AG20443 (cell line): ENCODE measurements around the gene TTC31.

Source experiments
- DNase-seq: peaks from one replicate; pipeline ENCODE4 v3.0.0; 2012; ENCODE audit warnings: low spot score, mixed read lengths

The TTC31 gene

DNA sequence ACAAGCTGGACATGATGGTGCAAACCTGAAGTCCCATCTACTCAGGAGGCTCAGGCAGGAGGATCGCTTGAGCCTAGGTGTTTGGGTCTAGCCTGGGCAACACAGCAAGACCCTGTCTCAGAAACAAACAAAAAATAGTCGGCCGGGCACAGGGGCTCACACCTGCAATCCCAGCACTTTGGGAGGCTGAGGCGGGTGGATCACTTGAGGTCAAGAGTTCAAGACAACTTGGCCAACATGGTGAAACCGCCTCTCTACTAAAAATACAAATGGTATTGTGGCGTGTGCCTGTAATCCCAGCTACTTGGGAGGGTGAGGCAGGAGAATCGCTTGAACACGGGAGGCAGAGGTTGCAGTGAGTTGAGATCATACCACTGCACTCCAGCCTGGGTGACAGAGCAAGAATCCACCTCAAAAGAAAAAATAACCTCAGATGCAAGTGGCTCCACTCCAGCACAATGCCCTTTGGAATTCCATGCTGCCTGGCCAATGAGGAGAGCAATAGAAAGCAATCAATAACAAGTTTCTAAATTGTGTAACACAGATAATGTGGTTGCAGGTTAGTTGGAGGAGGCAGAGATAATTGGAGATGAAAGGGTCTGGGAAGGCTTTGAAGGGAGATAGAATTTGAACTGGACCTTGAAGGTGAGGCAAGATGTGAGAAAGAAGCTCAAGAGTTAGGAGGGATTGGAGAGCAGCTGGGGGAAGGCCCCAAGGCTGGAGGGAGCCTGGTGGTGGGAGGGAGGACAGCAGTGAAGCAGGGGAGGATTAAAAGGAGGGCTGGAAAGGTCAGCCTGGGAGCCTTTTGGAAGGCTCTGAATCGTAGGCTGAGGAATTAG is 6.0 kb downstream of the TTC31 start:
- DNase-seq = no peak

DNA sequence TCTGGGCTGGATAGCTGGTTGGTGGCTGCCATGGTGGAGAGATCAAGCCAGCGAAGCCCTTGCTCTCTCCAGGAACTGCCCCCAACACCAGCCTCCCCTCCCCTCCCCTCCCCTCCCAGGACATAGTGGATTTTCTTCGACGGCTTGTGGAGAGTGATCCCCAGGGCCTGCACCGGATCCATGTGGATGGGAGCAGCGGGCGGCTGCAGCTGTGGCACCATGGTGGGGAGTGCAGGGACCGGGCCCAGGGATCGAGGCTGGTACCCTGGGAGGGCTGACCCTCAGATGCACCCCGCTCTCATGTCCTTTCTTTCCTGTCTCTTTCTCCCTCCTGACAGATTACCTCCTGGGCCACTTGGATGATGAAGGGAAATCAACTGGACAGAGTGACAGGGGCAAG is 7.0 kb downstream of the TTC31 start:
- DNase-seq = no peak

DNA sequence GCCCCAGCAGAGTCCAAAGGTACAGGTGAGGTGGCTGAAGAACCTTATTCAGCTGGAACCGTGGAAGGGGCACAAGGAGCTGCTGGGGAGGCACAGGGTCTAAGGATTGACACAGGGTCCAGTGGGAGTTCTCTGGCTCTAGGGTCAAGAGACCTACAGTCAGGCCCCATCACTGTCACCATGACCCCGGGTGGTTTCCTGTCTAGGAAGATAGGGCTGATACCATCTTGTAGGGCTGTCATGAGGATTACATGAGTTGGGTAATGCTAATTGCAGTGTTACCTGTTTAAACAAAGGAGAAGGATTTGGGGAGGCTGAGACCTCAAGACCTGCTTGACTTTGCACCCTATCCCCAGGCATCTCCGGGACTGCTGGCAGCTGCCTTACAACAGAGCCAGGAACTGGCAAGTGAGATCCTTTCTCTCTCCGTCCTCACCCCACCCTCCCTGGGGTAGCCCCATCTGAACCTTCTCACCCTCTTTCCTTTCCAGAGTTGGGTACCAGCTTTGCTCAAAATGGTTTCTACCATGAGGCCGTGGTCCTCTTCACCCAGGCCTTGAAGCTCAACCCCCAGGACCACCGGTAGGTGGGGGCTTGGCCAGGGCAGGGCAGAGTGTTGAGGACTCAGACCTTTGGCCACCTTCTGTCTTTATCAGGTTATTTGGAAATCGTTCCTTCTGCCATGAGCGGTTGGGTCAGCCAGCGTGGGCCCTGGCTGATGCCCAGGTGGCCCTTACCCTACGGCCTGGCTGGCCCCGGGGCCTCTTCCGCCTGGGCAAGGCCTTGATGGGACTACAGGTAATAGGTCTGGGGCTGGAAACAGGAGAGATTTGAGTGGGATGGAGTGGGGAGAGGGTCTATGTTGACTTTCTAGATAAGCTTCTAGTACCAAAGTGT is 9.0 kb downstream of the TTC31 start:
- DNase-seq = no peak

GRCh38 chr2:74493546-74493945 is 10.7 kb downstream of the TTC31 start:
- no peak for DNase-seq

DNA sequence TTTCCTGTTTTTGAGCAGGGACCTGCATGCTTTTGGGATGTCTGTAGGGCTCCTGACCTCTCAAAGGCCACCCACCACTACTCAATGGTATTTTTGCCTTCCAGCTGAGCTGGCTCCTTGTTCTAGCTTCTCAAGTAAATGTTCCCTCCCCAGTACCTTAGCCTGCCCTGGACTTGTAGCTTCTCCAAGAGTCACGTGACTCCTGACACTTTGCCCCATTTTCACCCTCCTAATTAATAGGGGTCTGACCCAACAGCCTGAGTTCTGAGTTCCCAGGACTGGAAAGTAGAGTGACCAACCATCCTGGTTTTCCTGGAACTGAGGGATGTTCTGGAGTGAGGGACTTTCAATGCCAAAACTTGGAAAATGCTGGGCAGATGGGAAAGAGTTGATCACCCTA is 12.6 kb downstream of the TTC31 start:
- no peak for DNase-seq

DNA sequence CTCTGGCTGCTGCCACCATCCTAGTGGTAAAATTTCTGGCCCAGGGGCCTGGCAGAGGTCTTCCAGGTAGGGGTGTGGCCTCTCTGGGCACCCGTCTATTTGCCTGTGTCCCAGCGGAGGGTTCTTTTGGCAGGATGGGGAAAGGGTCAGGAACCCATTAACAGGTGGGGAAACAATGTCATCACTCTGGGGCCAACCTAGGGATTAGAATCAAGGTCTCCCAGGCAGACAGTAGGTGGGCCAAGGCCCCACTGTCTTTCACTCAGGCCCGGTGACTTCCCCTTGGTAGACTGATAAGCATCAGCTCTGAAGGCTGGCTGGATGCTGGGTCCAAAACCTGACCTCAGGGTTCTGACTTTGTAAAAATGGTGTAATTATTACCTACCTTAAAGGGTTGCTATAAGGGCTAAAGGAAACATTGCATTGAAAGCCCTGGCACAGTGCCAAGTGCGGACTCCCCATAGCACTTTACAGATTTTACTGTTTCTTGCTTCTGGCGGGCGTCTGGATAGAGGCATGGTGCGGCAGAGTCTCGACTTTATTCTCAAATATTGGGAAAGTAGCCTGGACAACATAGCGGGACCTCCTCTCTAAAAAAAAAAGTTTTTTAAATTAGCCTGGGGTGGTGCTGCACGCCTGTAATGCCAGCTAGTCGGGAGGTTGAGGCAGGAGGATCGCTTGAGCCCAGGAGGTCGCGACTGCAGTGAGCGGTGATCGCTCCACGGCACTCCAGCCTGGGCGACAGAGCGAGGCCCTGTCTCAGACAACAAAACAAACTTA is 14.3 kb downstream of the TTC31 start:
- no peak for DNase-seq

DNA sequence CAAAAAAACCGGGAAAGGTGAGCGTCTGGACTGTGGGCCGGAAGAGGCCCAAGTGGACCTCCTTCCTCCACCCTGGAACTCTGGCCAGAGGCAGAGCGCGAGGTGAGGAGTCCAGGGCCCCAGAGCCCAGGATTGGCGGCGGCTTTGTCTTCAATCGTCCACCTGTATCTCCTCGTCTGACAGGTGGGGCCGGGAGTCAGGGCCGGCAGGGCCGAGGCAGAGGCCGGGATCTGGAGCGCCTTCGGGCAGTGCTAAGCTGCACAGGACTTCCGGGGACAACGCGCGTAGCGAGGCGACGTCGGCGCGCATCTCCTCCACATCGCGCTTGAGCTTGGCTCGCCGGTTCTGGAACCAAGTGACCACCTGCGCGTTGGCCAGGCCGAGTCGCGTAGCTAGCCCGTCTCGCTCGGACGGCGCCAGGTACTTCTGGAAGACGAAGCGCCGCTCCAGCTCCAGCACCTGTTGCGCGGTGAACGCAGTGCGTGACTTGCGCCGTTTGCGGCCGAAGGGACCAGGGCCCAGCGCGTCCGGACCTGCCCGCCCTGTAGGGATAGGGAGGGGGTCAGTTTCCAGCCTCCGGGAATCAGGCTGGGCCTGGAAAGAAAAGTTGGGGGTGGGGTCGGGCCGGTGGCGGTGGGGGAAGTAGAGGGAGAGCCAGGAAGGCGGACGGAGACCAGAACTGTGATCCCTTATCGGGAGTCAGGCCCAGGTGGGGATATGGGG is 15.1 kb downstream of the TTC31 start:
- no peak for DNase-seq

- no peak for DNase-seq
Measured at GRCh38 chr2:74498500-74499266, 15.8 kb downstream of the TTC31 start.

- DNase-seq = no peak
Measured at GRCh38 chr2:74499267-74499939, 16.5 kb downstream of the TTC31 start, which contains the start of gene LBX2. Gene LBX2, minus strand, starts transcription at chr2:74499603. Its CDS starts 66 bp downstream, at chr2:74499537.

- DNase-seq = no peak
Measured at GRCh38 chr2:74499940-74500577, 17.2 kb downstream of the TTC31 start.

DNA sequence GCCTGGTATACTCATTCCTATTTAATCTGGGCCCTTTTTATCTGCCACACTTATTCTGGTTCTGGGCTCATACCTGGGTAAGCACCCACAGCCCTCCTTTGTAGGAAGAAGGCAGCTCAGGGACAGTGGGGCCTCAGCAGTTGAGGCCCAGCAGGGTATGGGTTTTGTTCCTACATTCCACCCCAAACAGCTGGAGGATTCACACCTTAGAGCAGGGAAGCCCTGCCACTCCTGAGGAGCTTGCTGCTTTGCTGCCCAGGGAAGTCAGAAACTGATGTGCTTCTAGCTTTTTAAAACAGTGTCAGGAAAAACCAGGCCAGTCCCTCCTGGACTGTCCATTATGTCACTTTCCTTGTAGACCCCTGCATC is 17.7 kb downstream of the TTC31 start:
- DNase-seq = no peak

DNA sequence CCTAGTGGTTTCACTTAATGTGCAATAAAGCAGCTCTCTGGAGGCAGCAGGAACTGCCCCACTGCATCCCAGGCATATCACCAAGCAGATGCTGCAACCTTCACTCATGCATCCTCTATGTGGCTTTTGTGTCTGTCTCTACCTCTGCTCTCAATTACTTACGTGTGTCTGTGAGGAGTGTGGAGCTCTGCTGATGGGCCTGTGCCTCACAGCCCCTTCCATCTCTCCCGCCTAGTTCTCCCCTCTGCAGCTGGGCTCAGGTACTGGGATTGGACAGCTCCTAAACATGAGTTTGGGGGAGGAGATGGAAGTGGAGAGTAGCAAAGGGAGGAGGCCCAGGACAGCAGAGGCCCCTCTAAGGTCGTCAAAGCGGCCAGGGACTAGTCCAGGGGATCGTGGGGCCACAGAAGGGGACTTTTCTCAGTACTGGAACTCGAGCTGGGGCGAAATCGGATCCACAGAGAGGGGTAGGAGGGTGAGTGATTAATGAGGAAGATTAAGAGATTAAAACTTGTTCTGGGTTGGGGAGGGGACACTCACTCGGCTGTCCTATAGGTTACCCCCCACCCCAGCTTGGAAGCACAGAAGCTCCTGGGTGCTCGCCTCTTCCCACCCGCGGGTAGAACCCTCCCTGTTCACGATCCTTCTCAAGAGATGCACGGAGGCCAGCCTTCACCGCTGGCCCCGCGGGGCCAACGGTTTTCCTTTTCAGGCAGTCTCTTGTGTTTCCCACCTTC is 18.6 kb downstream of the TTC31 start:
- DNase-seq = no peak

GRCh38 chr2:74502147-74502719 is 19.4 kb downstream of the TTC31 start:
- DNase-seq = no peak

GRCh38 chr2:74502720-74503505 is 20.0 kb downstream of the TTC31 start:
- DNase-seq = peak; percentile 90

GRCh38 chr2:74503506-74504475 is 20.9 kb downstream of the TTC31 start:
- DNase-seq = no peak

DNA sequence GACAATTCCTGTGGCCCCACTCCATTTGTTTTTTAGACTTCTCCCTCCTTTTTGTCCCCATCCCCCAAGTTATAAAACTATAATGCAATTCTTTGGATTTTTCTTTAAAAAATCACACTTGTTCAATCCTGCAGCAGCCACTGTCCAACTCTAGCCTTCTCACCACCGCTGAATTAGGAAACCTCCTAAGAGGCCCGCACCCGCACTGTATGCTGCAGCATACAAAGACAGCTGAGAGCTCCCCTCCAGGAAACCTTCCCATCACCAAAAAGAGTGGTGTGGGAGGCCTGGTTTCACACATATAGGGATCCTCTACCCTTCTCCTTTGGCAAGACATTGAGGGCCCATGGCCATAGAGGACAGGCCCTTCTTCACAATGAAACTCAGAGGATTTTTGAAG is 21.7 kb downstream of the TTC31 start:
- DNase-seq = no peak
